Subcutaneous adipose tissue (tissue), 4 donors: ENCODE measurements around the gene PTH2R. TPM values are rescaled to one million over a fixed set of nuclear protein-coding genes. Genes with fewer than 3 reads are reported as not detected.

Source experiments
- total RNA-seq, 4 donors: library from RNA; depleted of rRNA; stranded (reverse); fragments of >200 nt; gene quantifications; one replicate each; pipeline ENCODE4 v1.1.0, GENCODE V29; 2016
- TF ChIP-seq, protein P1 (sequence below): fragments of 450-650 bp; IDR thresholded peaks from one replicate; pipeline ENCODE4 v1.5.1; 2016; ENCODE audit warnings: low read depth, mild to moderate bottlenecking, control low read depth, antibody characterized with exemption, moderate library complexity

PTH2R gene
- total RNA-seq, 4 donors from 2014 or later, result 0.33 to 9.4 (median 1.2) TPM

DNA sequence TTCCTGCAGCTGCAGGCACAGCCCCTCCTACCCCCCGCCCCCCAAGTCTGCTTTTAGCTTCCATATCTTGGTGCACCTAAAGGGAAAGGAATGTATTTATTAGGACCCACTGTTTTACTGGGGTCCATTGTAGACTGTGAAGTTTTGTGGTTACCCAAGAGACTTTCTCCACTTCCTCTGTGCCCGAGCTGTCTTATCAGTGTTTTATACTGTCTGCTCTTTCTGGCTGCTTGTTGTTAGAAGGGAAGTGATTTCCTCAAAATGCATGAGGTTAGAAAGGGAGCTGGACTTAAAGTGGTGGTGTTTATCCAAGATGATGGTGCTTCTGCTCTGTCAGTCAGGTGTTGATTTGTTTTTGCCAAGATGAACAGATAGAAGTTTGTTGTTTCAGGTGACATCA lies 85.0 kb downstream of the PTH2R start:
- TF ChIP-seq, protein P1, sequence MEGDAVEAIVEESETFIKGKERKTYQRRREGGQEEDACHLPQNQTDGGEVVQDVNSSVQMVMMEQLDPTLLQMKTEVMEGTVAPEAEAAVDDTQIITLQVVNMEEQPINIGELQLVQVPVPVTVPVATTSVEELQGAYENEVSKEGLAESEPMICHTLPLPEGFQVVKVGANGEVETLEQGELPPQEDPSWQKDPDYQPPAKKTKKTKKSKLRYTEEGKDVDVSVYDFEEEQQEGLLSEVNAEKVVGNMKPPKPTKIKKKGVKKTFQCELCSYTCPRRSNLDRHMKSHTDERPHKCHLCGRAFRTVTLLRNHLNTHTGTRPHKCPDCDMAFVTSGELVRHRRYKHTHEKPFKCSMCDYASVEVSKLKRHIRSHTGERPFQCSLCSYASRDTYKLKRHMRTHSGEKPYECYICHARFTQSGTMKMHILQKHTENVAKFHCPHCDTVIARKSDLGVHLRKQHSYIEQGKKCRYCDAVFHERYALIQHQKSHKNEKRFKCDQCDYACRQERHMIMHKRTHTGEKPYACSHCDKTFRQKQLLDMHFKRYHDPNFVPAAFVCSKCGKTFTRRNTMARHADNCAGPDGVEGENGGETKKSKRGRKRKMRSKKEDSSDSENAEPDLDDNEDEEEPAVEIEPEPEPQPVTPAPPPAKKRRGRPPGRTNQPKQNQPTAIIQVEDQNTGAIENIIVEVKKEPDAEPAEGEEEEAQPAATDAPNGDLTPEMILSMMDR, result no peak

DNA sequence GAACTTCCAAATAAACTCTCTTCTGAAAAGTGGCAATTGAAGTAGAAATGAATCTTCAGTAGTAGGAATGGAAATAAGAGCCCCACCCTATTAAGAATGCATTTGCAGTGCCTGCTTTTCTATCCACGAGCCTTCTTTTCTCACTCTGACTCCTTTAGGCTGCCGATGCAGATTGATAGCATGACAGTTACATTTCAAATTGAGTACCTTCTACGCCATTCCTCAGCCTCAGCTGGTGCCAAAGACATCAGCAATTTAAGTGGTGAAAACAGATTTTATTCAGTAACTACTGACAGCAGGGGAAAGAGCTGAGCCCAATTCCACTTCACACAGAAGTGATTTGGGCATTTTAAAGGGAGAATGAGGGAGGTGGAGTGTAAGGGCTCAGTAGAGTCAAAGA lies 85.5 kb downstream of the PTH2R start:
- TF ChIP-seq, protein P1, result no peak

DNA sequence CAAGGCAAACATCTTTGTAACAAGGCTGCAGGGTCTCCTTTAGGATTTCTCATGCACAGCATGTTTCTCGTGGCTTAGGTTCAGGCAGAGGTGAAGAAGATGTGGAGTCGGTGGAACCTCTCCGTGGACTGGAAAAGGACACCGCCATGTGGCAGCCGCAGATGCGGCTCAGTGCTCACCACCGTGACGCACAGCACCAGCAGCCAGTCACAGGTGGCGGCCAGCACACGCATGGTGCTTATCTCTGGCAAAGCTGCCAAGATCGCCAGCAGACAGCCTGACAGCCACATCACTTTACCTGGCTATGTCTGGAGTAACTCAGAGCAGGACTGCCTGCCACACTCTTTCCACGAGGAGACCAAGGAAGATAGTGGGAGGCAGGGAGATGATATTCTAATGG lies 86.6 kb downstream of the PTH2R start:
- TF ChIP-seq, protein P1, result no peak

DNA sequence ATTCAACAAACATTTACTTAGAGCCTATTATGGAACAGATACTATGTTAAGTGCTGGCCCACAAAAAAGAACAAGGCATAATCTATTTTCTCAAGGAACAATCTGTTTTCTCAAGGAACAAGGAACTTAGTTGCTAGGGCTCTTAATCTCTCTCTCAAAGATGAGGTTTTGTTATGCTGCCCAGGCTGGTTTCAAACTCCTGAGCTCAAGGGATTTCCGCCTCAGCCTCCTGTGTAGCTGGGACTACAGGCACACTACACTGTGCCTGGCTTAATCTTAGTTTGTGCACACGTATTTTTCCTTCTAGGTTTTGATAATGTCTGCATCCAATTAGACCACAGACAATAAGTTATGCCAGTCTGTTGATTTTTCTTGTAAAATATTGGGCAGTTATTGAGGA lies 89.5 kb downstream of the PTH2R start:
- TF ChIP-seq, protein P1, result no peak

DNA sequence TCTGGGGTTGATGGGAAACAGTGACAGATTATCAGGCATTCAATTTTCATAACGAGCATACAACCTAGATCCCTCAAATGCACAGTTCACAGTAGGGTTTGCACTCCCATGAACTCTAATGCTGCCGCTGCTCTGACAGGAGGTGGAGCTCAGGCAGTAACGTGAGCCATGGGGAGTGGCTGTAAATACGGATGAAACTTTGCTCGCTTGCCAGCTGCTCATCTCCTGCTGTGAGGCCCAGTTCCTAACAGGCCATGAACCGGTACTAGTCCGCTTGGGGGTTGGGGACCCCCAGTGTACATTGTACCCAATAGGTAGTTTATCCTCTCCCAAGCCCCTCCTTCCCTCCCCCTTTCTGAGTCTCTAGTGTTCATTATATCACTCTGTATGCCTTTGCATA lies 94.6 kb downstream of the PTH2R start:
- TF ChIP-seq, protein P1, result no peak

DNA sequence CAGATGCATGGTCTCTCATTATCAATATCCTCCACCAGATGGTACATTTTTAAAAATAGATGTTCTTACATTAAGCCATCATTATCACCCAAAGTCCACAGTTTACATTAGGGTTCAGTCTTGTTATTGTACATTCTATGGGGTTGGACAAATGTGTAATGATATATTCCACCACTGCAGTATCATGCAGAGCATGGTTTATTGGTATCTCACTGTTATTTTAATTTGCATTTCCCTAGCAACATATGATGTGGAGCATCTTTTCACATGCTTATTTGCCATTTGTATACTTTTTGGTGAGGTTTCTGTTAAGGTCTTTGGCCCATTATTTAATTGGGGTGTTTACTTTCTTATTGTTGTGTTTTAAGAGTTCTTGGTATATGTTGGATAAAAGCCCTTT lies 95.7 kb downstream of the PTH2R start:
- TF ChIP-seq, protein P1, result no peak

DNA sequence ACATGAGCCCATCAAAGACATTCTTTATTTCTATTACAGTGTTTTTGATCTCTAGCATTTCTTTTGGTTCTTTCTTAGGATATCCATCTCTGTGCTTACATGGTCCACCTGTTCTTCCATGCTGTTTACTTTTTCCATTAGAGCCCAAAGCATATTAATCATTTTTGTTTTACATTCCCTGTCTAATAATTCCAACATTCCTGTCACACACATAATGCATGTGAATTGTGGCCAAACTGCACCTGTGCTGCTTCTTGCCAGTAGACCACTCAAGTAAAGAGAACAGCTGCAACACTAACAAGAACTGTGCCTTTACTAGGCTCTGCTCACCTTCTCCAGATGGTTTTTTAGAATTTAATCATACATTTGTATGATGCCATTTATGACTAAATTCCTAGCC lies 103.0 kb downstream of the PTH2R start:
- TF ChIP-seq, protein P1, result no peak

DNA sequence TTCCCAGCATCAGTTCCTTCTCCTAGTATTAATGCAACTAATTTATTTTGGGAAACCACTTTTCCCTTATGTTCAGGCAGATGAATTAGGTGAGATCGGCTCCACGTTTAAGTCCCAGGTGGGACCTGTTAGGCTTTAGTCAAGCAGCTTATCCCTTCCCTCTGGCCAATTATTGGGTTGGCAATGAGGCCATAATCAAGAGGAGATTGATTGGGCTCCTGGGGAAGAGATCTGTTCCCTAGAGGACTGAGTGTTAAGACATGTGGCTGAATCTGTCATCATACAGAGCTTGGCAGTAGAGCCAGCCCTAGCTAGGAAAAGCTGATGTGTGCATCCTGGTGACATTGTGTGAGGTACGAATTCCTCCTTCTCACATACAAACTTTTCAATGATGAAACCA lies 104.4 kb downstream of the PTH2R start:
- TF ChIP-seq, protein P1, result no peak
